HT-29 (cell line): ENCODE data around the gene KRT71. TPM values are rescaled to one million over a fixed set of nuclear protein-coding genes. Genes with fewer than 3 reads are reported as not detected.
"Not testable (repeated sequence)": the region's sequence is repeated elsewhere in the genome, so short reads cannot be mapped to it uniquely, and the experiment has no call there.

Experiments used
- DNase-seq: peaks from one replicate; pipeline ENCODE4 v3.0.0-alpha.2; 2015; ENCODE audit warnings: low spot score
- total RNA-seq: library from RNA; depleted of rRNA; stranded (reverse); fragments of >200 nt; shearing (Covaris generic); gene quantifications from 2 replicates; pipeline ENCODE4 v1.2.3, GENCODE V29; 2014

The KRT71 gene
- total RNA-seq, 1 experiment from 2014 or later = not detected

DNA sequence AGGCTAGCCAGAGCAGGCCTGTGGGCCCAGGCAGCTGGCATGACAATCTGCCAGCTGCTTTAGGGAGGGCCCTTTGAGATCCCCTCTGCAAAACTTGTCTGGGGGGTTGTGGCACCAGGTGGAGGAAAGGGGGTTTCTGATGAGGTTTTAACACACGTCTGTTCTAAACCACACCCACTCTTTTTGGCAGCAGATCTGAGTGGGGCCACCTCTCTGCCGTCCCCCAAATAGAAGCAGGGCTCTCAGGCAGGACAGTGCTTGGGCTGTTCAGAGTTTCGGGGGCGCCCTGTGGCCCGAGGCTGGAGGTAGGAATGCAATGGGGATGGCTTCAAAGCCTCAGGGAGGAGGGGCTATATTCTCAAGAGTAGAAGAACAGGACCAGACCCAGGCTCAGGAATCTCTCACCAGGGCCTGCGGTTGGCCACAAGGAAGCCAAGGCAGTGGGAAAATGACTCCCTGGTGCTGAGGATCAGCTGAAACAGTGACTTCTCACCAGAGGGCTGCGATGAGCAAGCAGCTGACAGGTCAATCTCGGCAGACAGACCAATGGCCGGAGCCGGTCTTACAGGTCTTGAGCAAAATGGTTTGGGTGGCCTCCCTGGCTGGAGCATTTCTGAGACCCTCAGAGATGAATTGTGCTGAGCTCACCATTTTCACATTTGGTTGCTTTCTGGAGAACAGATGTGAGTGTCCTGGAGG, 31.2 kb downstream of the KRT71 start:
- DNase-seq = peak; percentile 21

DNA sequence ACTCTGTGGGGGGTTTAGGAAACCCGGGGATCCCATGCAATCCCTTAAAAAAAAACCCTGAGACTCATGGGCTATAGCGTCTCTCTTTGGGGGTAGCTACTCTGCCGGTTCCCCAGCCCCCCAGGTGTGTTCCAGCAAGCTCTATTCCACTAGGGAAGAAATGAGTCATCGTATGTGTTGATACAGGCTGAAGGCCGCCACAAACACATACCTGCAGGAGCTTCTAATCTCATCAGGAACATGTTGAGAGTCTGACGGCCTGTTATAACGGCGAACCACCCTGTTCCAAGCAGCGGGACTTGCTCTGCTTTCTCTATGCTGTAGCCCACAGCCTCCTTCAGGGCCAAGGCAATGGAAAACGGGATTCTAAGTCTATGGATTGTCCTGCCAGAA, 31.8 kb downstream of the KRT71 start:
- peak; percentile 71 for DNase-seq

DNA sequence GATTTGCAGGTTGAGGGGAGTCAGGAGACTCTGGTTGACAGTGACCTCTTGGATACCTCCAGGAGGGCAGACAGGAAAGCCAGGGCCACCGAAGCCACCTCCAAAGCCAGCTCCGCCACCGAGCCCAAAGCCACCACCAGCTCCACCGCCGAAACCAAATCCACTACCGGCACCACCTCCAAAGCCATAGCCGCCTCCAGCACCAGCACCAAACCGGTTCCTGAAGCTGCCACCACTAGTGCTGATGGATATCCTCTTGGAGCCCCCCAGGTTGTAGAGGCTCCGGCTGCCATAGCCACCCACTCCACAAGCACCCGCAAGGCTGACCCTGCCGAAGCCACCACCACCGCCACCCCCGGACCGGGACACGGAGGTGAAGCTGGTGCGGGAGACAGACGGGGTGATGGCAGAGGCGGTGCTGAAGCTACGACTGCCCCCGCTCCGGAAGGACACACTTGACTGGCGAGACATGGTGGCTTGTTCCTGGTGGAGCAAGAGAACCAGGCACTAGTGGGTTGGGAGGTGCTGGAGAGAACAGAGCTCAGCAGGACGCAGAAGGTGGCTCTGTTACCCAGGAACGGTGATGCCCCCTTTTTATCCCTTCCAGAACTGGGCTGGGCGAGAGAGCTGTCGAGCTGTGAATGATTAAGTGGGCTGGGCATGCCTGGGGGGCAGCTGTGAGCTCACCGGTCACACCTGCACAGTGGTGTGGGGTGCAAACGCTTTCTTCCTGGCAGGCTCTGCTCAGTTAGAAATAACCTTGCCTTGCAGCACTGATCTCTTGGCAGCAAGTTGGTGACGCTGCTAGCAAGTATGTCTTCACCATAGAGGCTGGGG, 32.9 kb downstream of the KRT71 start, which contains the start of gene KRT5:
Gene KRT5 (minus strand): TSS at position 569 of the 837 bp plus-strand sequence. CDS start 98 bp downstream, at position 471.
- no peak for DNase-seq

DNA sequence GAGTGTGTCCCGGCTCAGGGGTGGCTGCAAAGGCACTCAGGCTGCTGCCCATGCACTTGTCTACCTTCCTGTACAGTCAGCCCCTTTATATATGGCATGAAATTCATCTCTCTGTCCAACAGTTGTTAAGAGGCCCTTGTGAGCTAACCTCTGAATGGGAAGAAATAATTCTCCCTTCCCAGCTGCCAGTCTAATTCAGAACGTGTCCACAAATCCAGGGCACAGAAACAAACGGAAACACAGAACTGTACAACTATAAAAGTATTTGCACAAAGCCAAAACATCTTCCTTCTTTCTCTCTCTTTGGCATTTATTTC, 33.6 kb downstream of the KRT71 start:
- DNase-seq = no peak

DNA sequence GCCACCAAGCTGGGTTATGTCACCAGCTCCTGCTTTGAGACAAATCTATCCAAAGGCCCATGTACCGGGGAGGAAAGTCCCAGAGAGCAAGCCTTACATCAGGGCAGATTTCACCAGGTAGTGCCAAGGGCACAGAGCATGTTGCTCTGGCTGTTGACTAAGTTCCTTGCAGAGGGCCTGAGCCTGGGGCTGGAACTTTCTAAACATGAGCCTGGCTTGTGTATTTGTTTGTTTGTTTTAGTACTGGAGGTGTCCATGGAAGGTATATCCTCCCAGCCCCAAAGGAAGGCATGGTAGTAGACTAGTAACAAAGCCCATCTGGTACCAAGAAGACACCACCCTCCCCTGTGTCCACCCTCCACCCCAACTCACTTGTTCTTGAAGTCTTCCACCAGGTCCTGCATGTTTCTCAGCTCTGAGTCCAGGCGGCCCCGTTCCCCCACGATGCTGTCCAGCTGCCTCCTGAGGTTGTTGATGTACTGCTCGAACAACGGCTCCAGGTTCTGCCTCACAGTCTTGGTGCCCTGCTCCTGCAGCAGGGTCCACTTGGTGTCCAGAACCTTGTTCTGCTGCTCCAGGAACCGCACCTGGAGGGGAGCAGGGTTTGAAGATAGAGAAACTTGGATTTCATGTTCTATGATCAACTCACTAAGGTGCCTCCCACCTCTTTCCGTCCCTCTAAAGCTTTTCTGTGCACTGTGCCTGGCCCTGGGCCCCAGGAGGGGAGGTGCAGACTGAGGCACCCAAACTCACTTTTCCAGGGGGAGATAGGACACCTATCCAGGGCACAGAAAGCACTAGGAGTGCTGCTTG, 34.2 kb downstream of the KRT71 start:
- no peak for DNase-seq

DNA sequence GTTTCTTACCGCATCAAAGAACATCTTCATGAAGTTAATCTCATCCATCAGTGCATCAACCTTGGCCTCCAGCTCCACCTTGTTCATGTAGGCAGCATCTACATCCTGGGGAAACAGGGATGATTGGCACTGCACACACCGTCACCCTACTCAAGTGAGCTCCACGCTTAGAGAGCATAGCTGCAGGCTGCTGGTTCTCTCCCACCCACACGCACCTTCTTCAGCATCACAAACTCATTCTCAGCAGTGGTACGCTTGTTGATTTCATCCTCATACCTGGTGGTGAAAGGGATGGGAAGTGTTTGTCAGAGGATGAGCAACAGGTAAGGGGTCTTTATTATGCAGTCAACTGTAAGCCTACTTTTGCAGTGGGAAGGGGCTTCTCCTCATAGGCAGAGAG, 35.1 kb downstream of the KRT71 start:
- no peak for DNase-seq

DNA sequence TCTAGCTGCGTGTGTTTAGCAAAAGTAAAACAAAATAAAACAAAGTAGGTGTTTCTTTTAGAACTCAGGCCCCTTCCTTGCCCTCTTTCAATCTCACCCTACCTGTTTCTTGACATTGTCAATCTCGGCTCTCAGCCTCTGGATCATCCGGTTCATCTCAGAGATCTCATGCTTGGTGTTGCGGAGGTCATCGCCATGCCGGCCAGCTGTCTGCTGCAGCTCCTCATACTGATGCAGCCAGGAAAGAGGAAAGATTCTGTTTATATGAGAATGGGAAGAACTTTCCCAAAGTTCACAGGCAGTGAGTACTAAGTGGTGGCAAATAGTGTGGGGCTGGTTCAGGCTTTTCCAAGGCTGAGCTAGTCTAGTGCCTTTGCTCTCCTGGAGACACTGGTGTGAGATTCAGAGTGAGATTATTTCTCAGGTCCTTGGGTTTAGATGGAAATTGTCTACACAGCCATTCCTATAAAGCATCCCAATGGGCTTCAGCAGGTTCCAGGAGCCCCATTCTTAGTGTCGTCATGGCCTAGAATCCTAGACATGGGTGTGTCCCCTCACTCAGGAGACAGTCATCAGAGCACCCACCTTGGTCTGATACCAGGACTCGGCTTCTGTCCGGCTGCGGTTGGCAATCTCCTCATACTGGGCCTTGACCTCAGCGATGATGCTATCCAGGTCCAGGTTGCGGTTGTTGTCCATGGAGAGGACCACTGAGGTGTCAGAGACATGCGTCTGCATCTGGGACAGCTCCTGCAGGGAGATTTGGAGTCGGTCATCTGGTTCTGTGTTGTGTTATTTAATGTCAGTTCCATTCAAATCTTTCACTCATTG, 35.7 kb downstream of the KRT71 start:
- no peak for DNase-seq

DNA sequence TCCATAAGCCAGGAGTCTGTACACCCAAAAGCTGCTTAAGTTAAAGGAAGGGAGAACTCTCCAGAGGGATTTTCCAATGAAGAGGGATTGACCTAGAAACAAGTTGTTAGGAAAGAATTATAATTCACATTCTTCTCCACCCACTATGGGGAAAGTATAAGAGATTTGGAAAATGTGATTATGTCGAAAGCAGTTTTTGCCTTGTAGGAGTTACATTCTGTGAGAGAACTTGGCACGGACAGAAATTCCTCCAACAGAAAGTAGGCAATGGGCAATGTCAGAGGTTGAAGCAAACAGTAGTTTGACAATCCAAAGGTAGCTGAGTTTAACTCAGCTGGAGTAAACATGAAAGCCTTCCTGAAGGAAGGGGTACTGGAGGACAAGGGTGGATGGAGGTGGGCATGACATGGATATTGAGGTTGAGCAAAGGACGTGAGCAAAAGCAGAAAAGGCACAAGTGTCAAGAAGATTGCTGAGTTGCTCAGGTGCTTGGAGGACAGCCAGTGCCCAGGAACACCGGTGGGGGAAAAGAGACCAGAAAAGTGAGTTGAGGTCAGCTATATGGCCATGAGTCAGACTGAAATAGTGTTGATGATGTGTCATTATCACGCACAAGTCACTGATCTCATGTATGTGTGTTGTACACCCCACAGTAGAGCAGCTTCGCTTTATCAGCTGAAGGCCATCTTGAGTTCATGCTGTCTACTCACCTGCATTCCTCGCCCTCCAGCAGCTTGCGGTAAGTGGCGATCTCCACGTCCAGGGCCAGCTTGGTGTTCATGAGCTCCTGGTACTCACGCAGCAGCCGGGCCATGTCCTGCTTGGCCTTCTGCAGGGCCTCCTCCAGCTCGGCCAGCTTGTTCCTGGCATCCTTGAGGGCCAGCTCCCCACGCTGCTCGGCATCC, 36.8 kb downstream of the KRT71 start:
- DNase-seq = no peak

DNA sequence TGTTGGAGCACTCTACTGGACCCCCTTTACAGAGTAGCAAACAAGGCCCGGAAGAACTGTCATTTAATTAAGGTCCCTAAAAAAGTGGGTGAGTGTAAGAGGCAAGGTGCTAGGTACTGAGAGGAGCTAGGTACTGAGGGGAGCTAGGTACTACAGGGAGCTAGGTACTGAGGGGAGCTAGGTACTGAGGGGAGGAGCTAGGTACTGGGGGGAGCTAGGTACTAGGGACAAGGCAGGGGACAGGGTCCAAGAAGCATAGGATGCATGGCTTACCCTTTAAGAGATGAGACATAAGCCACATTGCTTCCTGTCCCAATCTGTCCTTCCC, 37.7 kb downstream of the KRT71 start:
- DNase-seq = no peak

DNA sequence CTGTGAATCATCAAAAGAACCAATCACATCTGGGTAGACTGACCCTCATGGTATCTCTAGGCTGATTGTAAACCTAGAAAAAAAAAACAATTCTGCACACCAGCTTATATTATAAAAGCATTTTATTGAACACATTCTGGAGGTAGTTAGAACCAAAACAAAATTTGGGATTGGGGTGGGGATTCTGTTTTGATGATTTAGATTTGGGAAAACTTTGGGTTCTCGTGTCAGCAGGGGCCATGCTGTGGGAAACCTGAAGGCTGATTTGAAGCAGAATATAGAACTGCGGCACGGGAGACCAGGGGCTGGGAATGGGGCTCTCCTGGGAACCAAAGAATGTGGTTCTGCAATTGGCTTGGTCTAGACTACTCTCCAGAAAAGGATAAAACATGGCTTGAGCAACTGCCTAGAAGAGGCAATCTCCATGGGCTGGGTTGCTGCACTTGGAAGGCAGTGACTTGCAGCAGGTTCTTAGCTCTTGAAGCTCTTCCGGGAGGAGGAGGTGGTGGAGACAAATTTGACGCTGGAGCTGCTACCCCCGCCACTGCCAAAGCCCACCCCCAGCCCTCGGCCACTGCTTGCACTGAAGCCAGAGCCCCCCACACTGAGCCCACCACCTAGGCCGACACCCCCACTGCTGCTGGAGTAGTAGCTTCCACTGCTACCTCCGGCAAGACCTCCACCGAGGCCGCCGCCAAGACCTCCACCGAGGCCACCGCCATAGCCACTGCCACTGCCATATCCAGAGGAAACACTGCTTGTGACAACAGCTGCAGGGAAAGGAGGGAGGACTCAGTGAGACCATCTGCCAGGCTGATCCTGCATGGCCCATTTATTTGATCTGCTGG, 38.2 kb downstream of the KRT71 start:
- DNase-seq = no peak

DNA sequence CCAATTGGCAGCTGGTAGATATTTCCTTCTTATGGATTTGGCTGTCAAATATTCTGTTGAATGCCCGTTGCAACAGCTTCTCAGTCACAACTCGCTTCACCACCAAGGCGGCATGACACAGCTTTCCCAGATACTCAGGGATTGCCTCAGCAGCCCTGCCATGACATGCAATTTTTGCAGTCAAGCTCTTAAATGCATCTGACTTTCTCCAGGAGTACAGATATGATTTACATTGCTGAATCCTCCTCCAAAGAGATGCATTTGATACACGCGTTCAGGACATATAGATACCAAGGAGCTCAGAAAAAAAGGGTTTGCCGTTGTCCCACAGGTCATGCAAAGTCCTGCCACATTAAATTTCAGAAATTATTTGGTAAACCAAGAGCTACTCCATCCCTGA, 39.2 kb downstream of the KRT71 start:
- DNase-seq = no peak

DNA sequence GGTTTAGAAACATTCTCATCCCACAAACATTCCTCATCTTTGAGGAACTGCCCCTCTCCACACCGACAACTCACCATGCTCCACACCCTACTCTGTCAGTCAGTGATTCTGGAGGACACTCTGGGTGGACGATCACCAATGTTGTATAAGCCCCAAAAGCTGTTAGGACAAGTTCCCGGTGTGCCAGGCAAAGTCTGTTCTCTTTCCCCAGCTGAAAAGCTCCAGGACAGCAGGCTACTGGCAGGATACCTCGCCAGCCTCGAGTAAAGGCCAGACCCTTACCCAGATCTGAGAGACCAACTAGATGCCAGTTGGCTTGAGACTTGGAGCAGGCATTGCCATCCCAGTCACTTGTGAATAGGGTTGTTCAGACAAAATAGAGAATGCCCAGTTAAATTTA, 44.7 kb downstream of the KRT71 start:
- no peak for DNase-seq

DNA sequence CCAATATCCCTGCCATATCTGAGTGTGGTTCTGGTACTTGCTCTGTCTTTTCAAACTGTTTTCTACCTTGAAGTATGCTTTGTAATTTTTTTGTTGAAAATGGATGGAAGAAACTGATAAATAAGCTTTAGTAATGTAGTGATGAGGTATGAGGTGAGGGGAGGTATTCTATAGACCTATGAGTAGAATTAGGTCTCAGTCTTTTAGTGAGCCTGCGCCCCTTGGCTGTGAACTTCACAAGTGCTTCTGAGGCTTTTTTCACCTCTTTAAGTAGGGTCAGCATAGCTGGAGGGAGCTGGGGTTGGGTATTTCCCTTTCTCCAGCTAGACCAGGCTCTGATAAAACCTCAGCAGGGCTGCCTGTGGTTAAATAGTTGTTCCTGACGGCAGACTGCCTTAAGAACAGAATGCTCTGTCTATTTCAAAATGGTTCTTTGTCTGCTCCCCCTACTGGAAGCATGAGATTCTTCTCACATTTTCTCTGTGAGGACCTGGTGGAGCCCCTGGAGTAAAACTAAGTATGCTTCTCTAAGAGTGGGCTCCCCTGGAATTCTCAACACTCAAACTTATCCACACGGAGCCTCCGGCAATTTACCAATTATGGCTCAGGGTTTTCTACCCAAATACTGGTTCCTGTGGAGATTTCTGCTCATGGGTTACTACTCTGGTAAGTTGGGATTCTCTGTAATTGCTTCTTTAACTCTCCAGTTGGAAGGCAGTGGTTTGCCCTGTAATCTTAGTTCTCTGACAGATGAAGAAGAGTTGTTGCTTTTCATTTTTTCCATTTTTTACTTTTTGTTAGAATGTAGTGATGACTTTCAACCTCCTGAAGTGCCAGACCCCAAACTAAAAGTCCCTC, 45.9 kb downstream of the KRT71 start:
- peak; percentile 41 for DNase-seq

DNA sequence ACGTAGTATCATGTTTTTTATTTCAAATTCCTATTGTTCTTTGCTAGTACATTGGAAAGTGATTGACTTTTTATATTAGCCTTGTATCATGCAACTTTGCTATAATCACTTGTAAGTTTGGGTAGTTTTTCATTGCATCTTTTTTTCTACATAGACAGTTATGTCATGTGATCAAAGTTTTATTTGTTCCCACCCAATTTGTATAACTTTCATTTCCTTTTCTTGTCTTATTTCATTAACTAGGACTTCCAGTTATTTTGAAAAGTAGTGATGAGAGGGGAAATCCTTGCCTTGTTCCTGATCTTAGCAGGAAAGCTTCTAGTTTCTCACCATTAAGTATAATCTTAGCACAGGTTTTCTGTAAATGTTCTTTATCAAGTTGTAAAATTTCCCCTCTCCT, 50.1 kb downstream of the KRT71 start:
- no peak for DNase-seq

DNA sequence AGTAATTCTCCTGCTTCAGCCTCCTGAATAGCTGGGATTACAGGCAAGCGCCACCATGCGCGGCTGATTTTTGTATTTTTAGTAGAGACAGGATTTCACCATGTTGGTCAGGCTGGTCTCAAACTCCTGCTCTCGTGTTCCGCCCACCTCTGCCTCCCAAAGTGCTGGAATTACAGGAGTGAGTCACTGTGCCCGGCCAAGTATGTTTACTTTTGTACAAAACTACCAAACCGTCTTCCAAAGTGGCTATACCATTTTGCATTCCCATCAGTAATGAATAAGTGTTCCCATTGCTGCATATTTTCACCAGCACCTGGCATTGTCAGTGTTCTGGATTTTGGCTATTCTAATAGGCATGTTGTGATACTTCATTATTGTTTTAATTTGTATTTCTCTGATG, 51.5 kb downstream of the KRT71 start:
- DNase-seq = no peak

DNA sequence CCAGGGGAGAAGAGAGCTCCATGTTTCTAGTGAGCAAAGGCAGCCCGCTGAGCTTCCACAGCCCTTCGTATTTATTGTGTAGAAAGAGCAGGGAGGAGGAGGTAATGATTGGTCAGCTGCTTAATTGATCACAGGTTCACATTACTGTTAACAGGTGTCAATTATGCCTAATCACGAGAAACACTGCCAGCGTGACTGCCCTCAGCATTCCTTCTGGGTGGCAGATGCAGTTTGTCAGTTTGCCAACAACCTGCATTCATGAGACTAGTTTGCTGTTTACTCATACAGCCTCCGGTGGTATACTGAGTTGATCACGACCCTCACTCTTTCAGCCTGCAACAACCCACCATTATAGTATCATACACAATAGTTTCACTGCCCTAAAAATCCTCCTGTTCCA, 52.4 kb downstream of the KRT71 start:
- not testable (repeated sequence) for DNase-seq

DNA sequence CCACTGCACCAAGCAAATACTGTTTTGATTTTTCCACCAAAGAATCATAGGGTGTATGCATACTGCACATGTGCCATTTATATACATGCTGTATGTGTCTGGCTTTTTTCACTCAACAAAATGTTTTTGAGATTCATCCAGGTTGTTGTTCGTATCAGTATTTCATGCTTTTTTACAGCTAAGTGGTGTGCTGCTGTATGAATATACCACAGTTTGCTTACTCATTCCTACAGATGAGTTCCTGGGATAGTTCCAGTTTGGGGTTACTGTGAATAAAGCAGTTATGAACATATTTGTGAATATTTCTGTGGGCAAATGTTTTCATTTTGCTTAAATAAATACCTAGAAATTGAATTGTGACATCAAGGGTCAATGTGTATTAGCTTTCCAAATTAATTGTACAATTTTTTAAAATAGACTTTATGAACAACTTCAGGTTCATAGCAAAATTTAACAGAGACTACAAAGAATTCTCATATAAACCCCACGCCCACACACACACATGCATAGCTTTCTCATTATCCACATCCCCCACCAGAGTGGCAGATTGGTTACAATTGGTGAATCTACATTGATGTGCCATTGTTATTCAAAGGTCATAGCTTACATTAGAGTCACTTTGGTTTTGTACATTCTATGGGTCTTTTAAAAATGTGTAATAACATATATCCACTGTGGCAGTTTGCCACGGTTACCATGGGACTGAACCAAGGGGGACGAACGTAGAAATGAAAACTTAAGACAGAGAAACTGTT, 53.0 kb downstream of the KRT71 start:
- no peak for DNase-seq

DNA sequence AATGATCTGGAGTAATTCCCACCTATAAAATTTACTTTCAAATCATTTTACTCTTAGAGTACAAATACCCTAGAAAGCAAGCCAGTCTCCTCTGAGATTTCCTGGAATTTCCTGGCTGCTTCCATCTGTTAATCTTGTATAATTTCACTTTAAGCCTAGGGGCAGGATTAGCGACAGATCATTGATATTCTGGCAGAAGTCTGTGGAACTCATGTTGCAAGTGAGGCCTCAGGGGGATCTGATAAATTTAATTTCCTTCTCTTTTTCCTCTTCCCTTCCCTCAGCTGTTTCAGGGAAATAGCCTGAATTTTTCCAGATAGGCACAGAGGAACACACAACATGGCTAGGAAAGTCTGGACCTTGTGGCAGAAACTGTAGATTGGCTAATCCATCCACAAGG, 54.0 kb downstream of the KRT71 start:
- DNase-seq = no peak
